BE2C (cell line): ENCODE data around the gene SLC7A6OS.

ENCODE experiments used
- DNase-seq: peaks from one replicate; pipeline ENCODE4 v3.0.0-alpha.2; 2020
- H3K27me3 ChIP-seq: fragments of 250-450 bp; sonication (Bioruptor Pico); 2 replicates; pipeline ENCODE4 v1.5.1; 2020; ENCODE audit warnings: mild to moderate bottlenecking
- H3K36me3 ChIP-seq: fragments of 250-450 bp; sonication (Bioruptor Pico); 2 replicates; pipeline ENCODE4 v1.5.1; 2020; ENCODE audit warnings: mild to moderate bottlenecking
- H3K4me1 ChIP-seq: fragments of 250-450 bp; sonication (Bioruptor Pico); 2 replicates; pipeline ENCODE4 v1.5.1; 2020
- H3K4me3 ChIP-seq: 2 replicates; pipeline ENCODE4 v1.5.1; 2011; ENCODE audit warnings: low read depth, low read length
- H3K9me3 ChIP-seq: fragments of 250-450 bp; sonication (Bioruptor Pico); 2 replicates; pipeline ENCODE4 v1.5.1; 2020
- TF ChIP-seq, protein P1 (sequence below): IDR thresholded peaks from 2 replicates; pipeline ENCODE4 v1.5.1; 2012; ENCODE audit warnings: mild to moderate bottlenecking, low read depth, low read length

The SLC7A6OS gene

DNA sequence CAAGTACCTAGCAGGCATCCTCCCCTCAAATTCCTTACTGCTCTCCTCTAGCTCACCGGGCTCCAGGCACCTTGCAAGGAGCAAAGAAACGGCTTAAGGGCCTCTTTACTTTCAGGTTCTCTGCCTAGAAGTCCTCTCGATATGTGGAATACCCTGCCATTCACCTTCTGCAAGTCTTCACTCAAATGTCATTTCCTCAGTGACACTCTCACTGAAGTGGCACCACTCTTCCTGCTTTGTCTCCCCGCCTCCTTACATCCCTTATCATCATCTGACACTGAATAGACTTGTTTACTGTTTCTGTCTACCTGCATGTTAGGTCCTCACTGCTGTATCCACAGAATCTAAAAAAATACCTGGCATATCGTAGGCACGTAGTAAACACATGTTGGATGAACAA lies 947 bp downstream of the SLC7A6OS start:
- peak overlapping the region; percentile 84 for H3K4me3 ChIP-seq
- peaks cover 3% of the 10 kb centered on the region; the same call in 1 of the 2 replicates for H3K4me1 ChIP-seq
- TF ChIP-seq, protein P1, sequence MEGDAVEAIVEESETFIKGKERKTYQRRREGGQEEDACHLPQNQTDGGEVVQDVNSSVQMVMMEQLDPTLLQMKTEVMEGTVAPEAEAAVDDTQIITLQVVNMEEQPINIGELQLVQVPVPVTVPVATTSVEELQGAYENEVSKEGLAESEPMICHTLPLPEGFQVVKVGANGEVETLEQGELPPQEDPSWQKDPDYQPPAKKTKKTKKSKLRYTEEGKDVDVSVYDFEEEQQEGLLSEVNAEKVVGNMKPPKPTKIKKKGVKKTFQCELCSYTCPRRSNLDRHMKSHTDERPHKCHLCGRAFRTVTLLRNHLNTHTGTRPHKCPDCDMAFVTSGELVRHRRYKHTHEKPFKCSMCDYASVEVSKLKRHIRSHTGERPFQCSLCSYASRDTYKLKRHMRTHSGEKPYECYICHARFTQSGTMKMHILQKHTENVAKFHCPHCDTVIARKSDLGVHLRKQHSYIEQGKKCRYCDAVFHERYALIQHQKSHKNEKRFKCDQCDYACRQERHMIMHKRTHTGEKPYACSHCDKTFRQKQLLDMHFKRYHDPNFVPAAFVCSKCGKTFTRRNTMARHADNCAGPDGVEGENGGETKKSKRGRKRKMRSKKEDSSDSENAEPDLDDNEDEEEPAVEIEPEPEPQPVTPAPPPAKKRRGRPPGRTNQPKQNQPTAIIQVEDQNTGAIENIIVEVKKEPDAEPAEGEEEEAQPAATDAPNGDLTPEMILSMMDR, result no peak
- no peak for DNase-seq
- no peaks in the 10 kb centered on the region for H3K27me3 ChIP-seq
- H3K36me3 ChIP-seq, result peaks cover 26% of the 10 kb centered on the region
- no peaks in the 10 kb centered on the region for H3K9me3 ChIP-seq

GRCh38 chr16:68306633-68307032 lies 4.1 kb downstream of the SLC7A6OS start:
- no peaks in the 10 kb centered on the region for H3K9me3 ChIP-seq
- peaks cover 55% of the 10 kb centered on the region for H3K36me3 ChIP-seq
- no peaks in the 10 kb centered on the region for H3K4me1 ChIP-seq
- no peak for DNase-seq
- no peak overlapping the region for H3K4me3 ChIP-seq
- H3K27me3 ChIP-seq, result no peaks in the 10 kb centered on the region
- TF ChIP-seq, protein P1, result no peak

DNA sequence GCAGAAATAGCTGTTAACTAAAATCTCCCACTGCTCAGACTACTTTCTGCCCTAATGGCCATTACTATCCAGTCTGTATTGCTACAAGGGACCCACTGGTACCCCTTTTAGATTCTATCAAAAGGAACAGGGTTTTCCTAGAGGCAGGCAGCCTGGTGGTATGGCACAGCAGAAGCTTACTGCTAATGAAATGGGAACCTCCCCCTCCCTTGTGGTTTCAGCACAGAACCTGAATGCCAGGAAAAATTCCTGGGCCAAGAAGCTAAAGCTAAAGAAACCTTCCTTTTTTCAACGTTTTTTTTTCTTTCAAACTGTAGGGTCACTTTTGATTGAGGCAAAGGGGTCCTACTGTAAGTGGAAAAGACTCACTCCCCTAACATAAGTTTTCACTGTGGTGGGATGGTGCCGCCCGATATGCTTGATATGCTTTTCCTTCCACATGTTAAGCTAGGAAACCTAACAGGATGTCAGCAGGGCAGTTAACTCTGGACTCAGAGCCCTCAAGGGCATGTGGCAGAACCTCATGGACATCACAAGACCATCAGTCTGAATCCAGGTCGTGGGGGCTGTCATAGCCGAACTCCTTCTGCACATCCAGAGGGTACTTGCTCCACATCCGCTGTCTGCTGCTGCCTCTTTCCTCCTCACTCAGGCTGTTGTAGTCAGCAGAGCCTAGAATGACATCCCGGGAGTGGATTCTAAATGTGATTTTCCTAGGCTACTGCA lies 9.8 kb downstream of the SLC7A6OS start:
- TF ChIP-seq, protein P1, result no peak
- H3K36me3 ChIP-seq, result peaks cover 80% of the 10 kb centered on the region
- H3K9me3 ChIP-seq, result no peaks in the 10 kb centered on the region
- no peak for DNase-seq
- no peaks in the 10 kb centered on the region; the same call in 1 of the 2 replicates for H3K4me1 ChIP-seq
- H3K4me3 ChIP-seq, result no peak overlapping the region
- H3K27me3 ChIP-seq, result no peaks in the 10 kb centered on the region

DNA sequence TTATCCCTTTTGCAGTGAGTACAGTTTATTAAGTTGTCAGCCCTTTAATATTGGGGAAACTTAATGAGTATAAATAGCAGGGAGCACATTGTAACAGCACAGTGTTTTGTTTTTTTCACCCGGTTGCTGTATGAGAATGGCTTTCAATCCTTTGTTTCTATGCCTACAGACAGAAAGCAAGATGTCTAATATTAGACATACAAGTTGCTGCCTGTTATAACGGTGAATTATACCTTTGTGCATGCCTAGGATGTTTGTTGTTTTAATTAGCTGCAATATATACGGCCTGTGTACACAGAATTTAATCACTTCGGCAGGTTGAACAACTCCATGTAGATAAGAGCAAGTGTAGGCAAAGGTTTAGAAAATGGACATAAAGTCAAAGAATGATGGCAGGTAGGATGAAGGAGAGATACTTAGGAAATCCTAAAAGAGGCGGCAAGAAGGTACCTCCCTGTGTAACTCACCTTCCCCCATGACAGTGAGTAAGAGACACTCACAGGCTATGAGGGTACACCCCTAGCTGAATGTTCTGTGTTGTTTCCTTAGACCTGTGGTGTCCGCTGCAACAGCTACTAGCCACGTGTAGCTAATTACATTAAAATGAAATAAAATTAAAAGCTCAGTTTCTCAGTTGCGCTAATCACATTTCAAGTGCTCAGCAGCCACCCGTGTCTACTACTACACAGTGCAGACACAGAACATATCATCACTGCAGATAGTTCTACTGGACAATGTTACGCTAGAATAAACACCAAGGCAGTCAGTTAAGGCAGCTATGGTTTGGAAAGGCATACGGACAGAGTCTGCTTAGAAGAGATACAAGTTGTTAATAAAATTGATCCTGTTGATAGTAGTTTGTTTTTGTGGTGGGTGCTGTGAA lies 10.9 kb downstream of the SLC7A6OS start:
- TF ChIP-seq, protein P1, result no peak
- H3K27me3 ChIP-seq, result no peaks in the 10 kb centered on the region
- H3K9me3 ChIP-seq, result no peaks in the 10 kb centered on the region
- H3K36me3 ChIP-seq, result peaks cover 88% of the 10 kb centered on the region
- H3K4me3 ChIP-seq, result no peak overlapping the region
- no peaks in the 10 kb centered on the region; the same call in 1 of the 2 replicates for H3K4me1 ChIP-seq
- DNase-seq, result no peak

- H3K36me3 ChIP-seq, result peaks cover 89% of the 10 kb centered on the region
Observed at GRCh38 chr16:68298907-68299561, 11.7 kb downstream of the SLC7A6OS start.

More at GRCh38 chr16:68298907-68299561, 11.7 kb downstream of the SLC7A6OS start:
- H3K27me3 ChIP-seq, result no peaks in the 10 kb centered on the region
- H3K4me1 ChIP-seq, result no peaks in the 10 kb centered on the region; the same call in 1 of the 2 replicates
- H3K9me3 ChIP-seq, result no peaks in the 10 kb centered on the region
- no peak for DNase-seq
- H3K4me3 ChIP-seq, result no peak overlapping the region
- TF ChIP-seq, protein P1, result no peak
